Loucy (cell line): ENCODE measurements around the gene PSMB2.

Source experiments
- CTCF ChIP-seq: fragments of 200-600 bp; sonication (generic); conservative IDR thresholded peaks from 2 replicates; pipeline ENCODE4 v1.5.1; 2014; ENCODE audit warnings: mild to moderate bottlenecking, antibody characterized with exemption, low read length
- EZH2phosphoT487 ChIP-seq: fragments of 200-600 bp; IDR thresholded peaks from 2 replicates; pipeline ENCODE4 v1.6.1; 2018; ENCODE audit warnings: antibody characterized with exemption, mild to moderate bottlenecking, moderate library complexity, borderline replicate concordance

- no peak for TF ChIP-seq CTCF
- TF ChIP-seq EZH2phosphoT487, result no peak
These were observed 29.7 kb downstream of the PSMB2 start for GRCh38 chr1:35611655-35612054.
